Upper lobe of right lung (tissue), 1 donor: ENCODE data around the gene EIF4EBP2. TPM values are rescaled to one million over a fixed set of nuclear protein-coding genes. Genes with fewer than 3 reads are reported as not detected.

ENCODE experiments used
- ATAC-seq: fragments of 200-7000 bp; cut with Tn5 transposase; one replicate; pipeline ENCODE4 v1.9.1; 2020; ENCODE audit warnings: mild to moderate bottlenecking, moderate library complexity
- DNase-seq: peaks from one replicate; pipeline ENCODE4 v3.0.0-alpha.2; 2020
- H3K27ac ChIP-seq: fragments of 200-600 bp; one replicate; pipeline ENCODE4 v1.8.0; 2022
- H3K27me3 ChIP-seq: fragments of 200-600 bp; one replicate; pipeline ENCODE4 v1.8.0; 2022; ENCODE audit warnings: mild to moderate bottlenecking
- H3K36me3 ChIP-seq: fragments of 200-600 bp; one replicate; pipeline ENCODE4 v1.8.0; 2022
- H3K4me1 ChIP-seq: fragments of 200-600 bp; one replicate; pipeline ENCODE4 v1.8.0; 2022
- H3K4me3 ChIP-seq: fragments of 200-600 bp; one replicate; pipeline ENCODE4 v1.8.0; 2022; ENCODE audit warnings: mild to moderate bottlenecking
- H3K9me3 ChIP-seq: fragments of 200-600 bp; one replicate; pipeline ENCODE4 v1.8.0; 2022
- CTCF ChIP-seq: fragments of 200-600 bp; IDR thresholded peaks from one replicate; pipeline ENCODE4 v1.8.0; 2022; ENCODE audit warnings: antibody characterized with exemption
- intact Hi-C: fragments of 100-400 bp; cut with DNase I; formaldehyde crosslinking; loops from one replicate; pipeline ENCODE4 v1.11.0; 2022
- total RNA-seq: library from RNA; stranded (reverse); fragmentation: NEBNext Ultra II Directional; extraction: Animal tissue kit (Norgen Biotek cat#: 25700); gene quantifications from one replicate; pipeline ENCODE4 v1.2.1, GENCODE V29; 2021
- donor health status: DM: no; HTN: yes; CAD: no; lungs with severe emphysema.

EIF4EBP2 gene
- total RNA-seq, 1 donor from 2014 or later, result 79.3 TPM

DNA sequence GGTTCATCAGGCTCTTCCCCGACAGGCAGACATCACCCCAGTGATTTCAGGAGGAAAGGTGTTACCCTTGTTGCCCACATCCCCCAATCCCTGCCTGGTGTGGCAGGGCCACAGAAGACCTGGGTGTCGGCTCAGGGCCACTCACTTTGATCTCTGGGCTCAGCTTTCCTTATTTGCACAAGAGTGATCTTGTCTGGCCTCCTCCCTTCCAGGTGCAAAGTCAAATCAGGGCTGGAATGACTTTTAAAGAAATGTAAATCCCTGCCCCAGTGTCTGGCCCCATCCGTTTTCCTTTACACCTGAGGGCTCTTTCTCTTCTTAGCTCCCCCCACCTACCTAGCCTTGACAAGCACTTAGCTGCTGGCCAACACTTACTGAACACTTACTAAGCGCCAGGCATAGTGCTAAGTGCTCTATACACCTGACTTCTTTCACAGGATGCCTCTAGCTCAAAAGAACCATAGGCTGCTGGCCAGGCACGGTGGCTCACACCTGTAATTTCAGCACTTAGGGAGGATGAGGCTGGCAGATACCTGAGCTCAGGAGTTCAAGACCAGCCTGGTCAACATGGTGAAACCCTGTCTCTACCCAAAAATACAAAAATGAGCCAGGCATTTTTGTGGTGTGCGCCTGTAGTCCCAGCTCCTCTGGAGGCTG is 38.5 kb downstream of the EIF4EBP2 start:
- H3K9me3 ChIP-seq, result no peaks in the 10 kb centered on the region
- DNase-seq (no peak), ATAC-seq (no peak)
- TF ChIP-seq CTCF, result no peak
- H3K27ac ChIP-seq, result no peak overlapping the region
- intact Hi-C loops, result no loop called here
- H3K4me3 ChIP-seq, result no peak overlapping the region
- H3K27me3 ChIP-seq, result peaks cover 40% of the 10 kb centered on the region
- peaks cover 23% of the 10 kb centered on the region for H3K4me1 ChIP-seq
- no peaks in the 10 kb centered on the region for H3K36me3 ChIP-seq

GRCh38 chr10:70444744-70445143 is 40.8 kb downstream of the EIF4EBP2 start:
- TF ChIP-seq CTCF, result no peak
- H3K9me3 ChIP-seq, result no peaks in the 10 kb centered on the region
- peaks cover 36% of the 10 kb centered on the region for H3K27me3 ChIP-seq
- peaks cover 23% of the 10 kb centered on the region for H3K4me1 ChIP-seq
- H3K4me3 ChIP-seq, result no peak overlapping the region
- H3K27ac ChIP-seq, result no peak overlapping the region
- DNase-seq (no peak), ATAC-seq (no peak)
- H3K36me3 ChIP-seq, result no peaks in the 10 kb centered on the region
- intact Hi-C loops, result no loop called here

GRCh38 chr10:70445718-70446657 is 42.0 kb downstream of the EIF4EBP2 start:
- Histone ChIP-seq H3K27me3 (peaks cover 25% of the 10 kb centered on the region), H3K36me3 (no peaks in the 10 kb centered on the region), H3K9me3 (no peaks in the 10 kb centered on the region), H3K27ac (no peak overlapping the region), H3K4me3 (no peak overlapping the region), H3K4me1 (peaks cover 15% of the 10 kb centered on the region)
- no peak for TF ChIP-seq CTCF
- no peak for DNase-seq
- intact Hi-C loops, result no loop called here
- peak; percentile 16 for ATAC-seq

- Histone ChIP-seq H3K27ac (no peak overlapping the region), H3K36me3 (no peaks in the 10 kb centered on the region), H3K4me3 (no peak overlapping the region), H3K4me1 (peaks cover 8% of the 10 kb centered on the region), H3K27me3 (peaks cover 4% of the 10 kb centered on the region), H3K9me3 (no peaks in the 10 kb centered on the region)
- no peak for TF ChIP-seq CTCF
- DNase-seq, result no peak
- no peak for ATAC-seq
- intact Hi-C loops, result no loop called here
Measured at GRCh38 chr10:70448236-70448635, 44.3 kb downstream of the EIF4EBP2 start.

- no peak for TF ChIP-seq CTCF
- peaks cover 5% of the 10 kb centered on the region for H3K4me1 ChIP-seq
- H3K4me3 ChIP-seq, result no peak overlapping the region
- H3K36me3 ChIP-seq, result no peaks in the 10 kb centered on the region
- H3K27ac ChIP-seq, result no peak overlapping the region
- DNase-seq (no peak), ATAC-seq (no peak)
- intact Hi-C loops, result no loop called here
- H3K27me3 ChIP-seq, result peaks cover 7% of the 10 kb centered on the region
- H3K9me3 ChIP-seq, result no peaks in the 10 kb centered on the region
Measured at GRCh38 chr10:70455213-70455630, 51.3 kb downstream of the EIF4EBP2 start.
